Measurements from ENCODE around the gene GNG10. TPM values are rescaled to one million over a fixed set of nuclear protein-coding genes. Genes with fewer than 3 reads are reported as not detected.

GNG10 gene
- total and polyA plus RNA-seq, 7 donors, result 12.0 to 22.3 (median 15.4) TPM

DNA sequence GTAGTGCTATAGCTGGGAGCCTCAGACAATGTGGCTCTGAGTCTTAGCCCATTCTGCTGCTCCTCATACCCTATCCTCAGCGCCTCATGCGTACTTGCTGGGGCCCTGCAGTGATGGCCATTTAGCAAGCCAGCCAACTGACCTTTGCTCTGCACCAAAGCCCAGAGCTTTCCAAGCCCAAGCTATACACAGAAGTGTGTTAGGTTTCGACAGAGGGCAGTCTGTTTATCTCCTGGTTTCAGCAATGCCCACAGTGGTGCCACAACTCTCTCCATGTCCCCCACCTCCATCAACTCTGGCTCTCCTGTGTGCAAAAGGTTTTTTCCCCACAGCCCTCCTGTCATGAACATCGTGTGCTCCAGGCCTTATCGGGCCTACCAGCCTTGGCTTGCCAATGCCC lies 16.9 kb downstream of the GNG10 start:
- H3K9me3 ChIP-seq, result no peaks in the 10 kb centered on the region
- TF ChIP-seq, protein P1, sequence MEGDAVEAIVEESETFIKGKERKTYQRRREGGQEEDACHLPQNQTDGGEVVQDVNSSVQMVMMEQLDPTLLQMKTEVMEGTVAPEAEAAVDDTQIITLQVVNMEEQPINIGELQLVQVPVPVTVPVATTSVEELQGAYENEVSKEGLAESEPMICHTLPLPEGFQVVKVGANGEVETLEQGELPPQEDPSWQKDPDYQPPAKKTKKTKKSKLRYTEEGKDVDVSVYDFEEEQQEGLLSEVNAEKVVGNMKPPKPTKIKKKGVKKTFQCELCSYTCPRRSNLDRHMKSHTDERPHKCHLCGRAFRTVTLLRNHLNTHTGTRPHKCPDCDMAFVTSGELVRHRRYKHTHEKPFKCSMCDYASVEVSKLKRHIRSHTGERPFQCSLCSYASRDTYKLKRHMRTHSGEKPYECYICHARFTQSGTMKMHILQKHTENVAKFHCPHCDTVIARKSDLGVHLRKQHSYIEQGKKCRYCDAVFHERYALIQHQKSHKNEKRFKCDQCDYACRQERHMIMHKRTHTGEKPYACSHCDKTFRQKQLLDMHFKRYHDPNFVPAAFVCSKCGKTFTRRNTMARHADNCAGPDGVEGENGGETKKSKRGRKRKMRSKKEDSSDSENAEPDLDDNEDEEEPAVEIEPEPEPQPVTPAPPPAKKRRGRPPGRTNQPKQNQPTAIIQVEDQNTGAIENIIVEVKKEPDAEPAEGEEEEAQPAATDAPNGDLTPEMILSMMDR (IDR thresholded peaks at IDR 0.05), result no peak
- no peak overlapping the region for H3K27ac ChIP-seq
- no peak for ATAC-seq
- no peaks in the 10 kb centered on the region for H3K4me1 ChIP-seq
- peaks cover 0 to 12% of the 10 kb centered on the region in 2 donors for H3K36me3 ChIP-seq (ENCODE audit: insufficient read depth in 1 of 2, low read depth in 1 of 2)
- DNase-seq, result no peak
- intact Hi-C loops (cut with DNase I), result no loop called here
- H3K4me3 ChIP-seq, result no peak overlapping the region
- whole genome bisulfite sequencing, 3 donors, result 96 to 99% (median 98%) methylated on average over 5 of the region's 5 CpGs
- H3K27me3 ChIP-seq (ENCODE audit: insufficient read depth in 3 of 3, low read length in 2 of 3), result no peaks in the 10 kb centered on the region

DNA sequence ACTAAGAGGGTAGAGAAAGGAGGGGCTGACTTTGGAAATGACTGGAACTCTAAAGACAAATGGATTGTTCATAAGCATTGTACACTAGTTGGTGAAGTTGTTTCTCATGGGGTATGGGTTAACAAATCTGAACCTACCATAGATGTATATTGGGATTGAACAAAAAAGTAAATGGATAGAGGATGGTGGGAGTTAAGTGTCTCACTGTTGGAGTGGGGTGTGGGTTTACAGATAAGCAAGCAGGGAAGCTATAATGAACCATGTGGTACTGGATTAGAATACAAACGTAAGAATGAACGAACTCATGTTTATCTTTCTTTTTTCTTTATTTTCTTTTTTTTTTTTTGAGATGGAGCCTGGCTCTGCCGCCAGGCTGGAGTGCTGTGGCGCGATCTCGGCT lies 17.8 kb downstream of the GNG10 start:
- ATAC-seq (no peak), DNase-seq (no peak)
- intact Hi-C loops (cut with DNase I), result no loop called here
- Histone ChIP-seq H3K27me3 (ENCODE audit: insufficient read depth in 3 of 3, low read length in 2 of 3) (no peaks in the 10 kb centered on the region), H3K9me3 (no peaks in the 10 kb centered on the region), H3K36me3 (ENCODE audit: insufficient read depth in 1 of 2, low read depth in 1 of 2) (peaks cover 0 to 12% of the 10 kb centered on the region in 2 donors), H3K4me3 (no peak overlapping the region), H3K27ac (no peak overlapping the region), H3K4me1 (no peaks in the 10 kb centered on the region)
- WGBS, 3 donors, result 94 to 99% (median 97%) methylated on average over 6 of the region's 6 CpGs
- TF ChIP-seq, protein P1 (IDR thresholded peaks at IDR 0.05), result no peak

DNA sequence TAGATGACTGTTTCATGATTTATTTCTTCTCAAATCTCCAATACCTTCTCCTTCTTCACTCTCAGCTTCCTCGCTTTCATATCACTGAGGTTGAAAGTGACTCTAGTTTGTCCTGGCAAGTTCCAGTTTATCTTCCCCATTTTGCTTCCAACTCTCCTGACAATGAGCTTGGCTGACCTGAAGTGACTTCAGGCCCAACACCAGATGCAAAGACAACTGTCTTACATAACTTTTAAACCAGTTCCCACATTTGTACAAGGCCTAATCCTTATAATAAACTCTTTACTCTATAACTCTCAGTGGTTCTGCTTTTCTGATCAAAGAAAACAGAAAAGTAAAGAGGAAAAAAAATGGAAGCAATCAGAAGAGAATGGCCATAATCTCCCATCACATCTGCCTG lies 22.0 kb downstream of the GNG10 start:
- Histone ChIP-seq H3K9me3 (no peaks in the 10 kb centered on the region), H3K27me3 (ENCODE audit: insufficient read depth in 3 of 3, low read length in 2 of 3) (no peaks in the 10 kb centered on the region), H3K4me1 (no peaks in the 10 kb centered on the region), H3K36me3 (ENCODE audit: insufficient read depth in 1 of 2, low read depth in 1 of 2) (no peaks in the 10 kb centered on the region), H3K27ac (no peak overlapping the region), H3K4me3 (no peak overlapping the region)
- DNase-seq (no peak), ATAC-seq (no peak)
- intact Hi-C loops (cut with DNase I), result no loop called here
- TF ChIP-seq, protein P1 (IDR thresholded peaks at IDR 0.05), result no peak
- 82 to 98% (median 96%) methylated on average over 1 of the region's 1 CpG for WGBS, 3 donors

GRCh38 chr9:111691672-111692329 lies 30.4 kb downstream of the GNG10 start:
- Histone ChIP-seq H3K27ac (no peak overlapping the region), H3K36me3 (ENCODE audit: insufficient read depth in 1 of 2, low read depth in 1 of 2) (no peaks in the 10 kb centered on the region), H3K4me3 (no peak overlapping the region), H3K9me3 (no peaks in the 10 kb centered on the region), H3K4me1 (no peaks in the 10 kb centered on the region), H3K27me3 (ENCODE audit: insufficient read depth in 3 of 3, low read length in 2 of 3) (no peaks in the 10 kb centered on the region)
- ATAC-seq, result no peak
- 48 to 57% (median 49%) methylated on average over 5 of the region's 5 CpGs for WGBS, 3 donors
- DNase-seq, result no peak
- intact Hi-C loops (cut with DNase I), result loop anchor here in 1 of 2 donors (5.0 kb wide), 1 partner anchor 94 kb away; the partner anchor contains the start of gene PTGR1
- TF ChIP-seq, protein P1 (IDR thresholded peaks at IDR 0.05), result peak; percentile 21

DNA sequence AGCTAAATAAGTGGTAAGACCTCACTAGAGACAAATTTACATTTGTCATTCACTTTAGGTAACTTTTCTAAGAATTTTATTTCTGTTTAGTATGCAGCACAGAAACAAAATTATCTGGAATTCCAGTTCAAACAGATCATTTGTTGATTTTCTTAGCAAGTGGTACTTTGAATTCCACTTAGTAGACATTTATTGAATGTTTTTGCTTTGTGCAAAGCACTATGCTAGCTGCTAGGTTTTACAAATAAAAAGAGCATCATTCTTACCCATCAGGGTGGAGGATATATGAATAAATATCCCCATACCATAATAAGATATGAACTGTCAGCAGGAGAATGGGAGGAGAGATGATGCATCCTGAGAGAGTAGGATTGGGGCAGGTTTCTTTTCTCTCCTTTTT lies 35.4 kb downstream of the GNG10 start:
- Histone ChIP-seq H3K27ac (no peak overlapping the region), H3K4me1 (no peaks in the 10 kb centered on the region), H3K27me3 (ENCODE audit: insufficient read depth in 3 of 3, low read length in 2 of 3) (no peaks in the 10 kb centered on the region), H3K9me3 (peaks cover 4% of the 10 kb centered on the region), H3K4me3 (no peak overlapping the region), H3K36me3 (ENCODE audit: insufficient read depth in 1 of 2, low read depth in 1 of 2) (no peaks in the 10 kb centered on the region)
- ATAC-seq, result no peak
- intact Hi-C loops (cut with DNase I), result no loop called here
- TF ChIP-seq, protein P1 (IDR thresholded peaks at IDR 0.05), result no peak
- no peak for DNase-seq
